ENCODE results near the gene CCDC71.
A peak's percentile ranks its signal among the peaks of the same experiment; 100 is the strongest.

CCDC71 gene

GRCh38 chr3:49166752-49167556, 823 bp upstream of the CCDC71 start:
- DNase-seq, result no peak

GRCh38 chr3:49164983-49165720, 979 bp downstream of the CCDC71 start:
- DNase-seq, result no peak

- DNase-seq, result no peak
Measured at GRCh38 chr3:49163609-49164008, 2.5 kb downstream of the CCDC71 start.

- DNase-seq, result no peak
Measured at GRCh38 chr3:49162751-49163419, 3.2 kb downstream of the CCDC71 start.

- DNase-seq, result peak; percentile 27
Measured at GRCh38 chr3:49161808-49162530, 4.2 kb downstream of the CCDC71 start.

- no peak for DNase-seq
Measured at GRCh38 chr3:49161197-49161596, 4.9 kb downstream of the CCDC71 start.

GRCh38 chr3:49158792-49159191, 7.3 kb downstream of the CCDC71 start:
- DNase-seq, result no peak

- peak; percentile 24 for DNase-seq
Measured at GRCh38 chr3:49158103-49158709, 7.9 kb downstream of the CCDC71 start.

- DNase-seq, result no peak
Measured at GRCh38 chr3:49157289-49157688, 8.8 kb downstream of the CCDC71 start.

GRCh38 chr3:49153349-49153912, 12.7 kb downstream of the CCDC71 start:
- DNase-seq, result no peak

- DNase-seq, result no peak
Measured at GRCh38 chr3:49151610-49152009, 14.5 kb downstream of the CCDC71 start.

GRCh38 chr3:49148159-49148558, 18.0 kb downstream of the CCDC71 start:
- DNase-seq, result no peak

GRCh38 chr3:49140080-49140479, 26.1 kb downstream of the CCDC71 start:
- DNase-seq, result no peak

- no peak for DNase-seq
Measured at GRCh38 chr3:49135499-49135898, 30.6 kb downstream of the CCDC71 start.

- no peak for DNase-seq
Measured at GRCh38 chr3:49134471-49135265, 31.5 kb downstream of the CCDC71 start.

GRCh38 chr3:49133226-49133951, 32.7 kb downstream of the CCDC71 start:
- no peak for DNase-seq

- no peak for DNase-seq
Measured at GRCh38 chr3:49132437-49133225, 33.5 kb downstream of the CCDC71 start, which contains the start of gene LAMB2. Gene LAMB2 (minus strand): TSS chr3:49133050. CDS start chr3:49132867, 183 bp downstream.

- no peak for DNase-seq
Measured at GRCh38 chr3:49132073-49132436, 34.1 kb downstream of the CCDC71 start.

GRCh38 chr3:49131576-49131975, 34.6 kb downstream of the CCDC71 start:
- no peak for DNase-seq

- no peak for DNase-seq
Measured at GRCh38 chr3:49131040-49131439, 35.1 kb downstream of the CCDC71 start.
